HG03442 (cell line): ENCODE measurements around the gene FBXL12.
"Not testable (repeated sequence)": the region's sequence is repeated elsewhere in the genome, so short reads cannot be mapped to it uniquely, and the experiment has no call there.

Source experiments
- ATAC-seq: cut with Tn5 transposase; IDR thresholded peaks from one replicate; pipeline ENCODE4 v1.9.1; 2021; ENCODE audit warnings: mild to moderate bottlenecking, moderate library complexity; ENCODE audit not compliant: unreplicated experiment

The FBXL12 gene

GRCh38 chr19:9842834-9843625 is 24.2 kb upstream of the FBXL12 start:
- ATAC-seq = no peak

GRCh38 chr19:9839415-9839814 is 20.5 kb upstream of the FBXL12 start:
- ATAC-seq = no peak

DNA sequence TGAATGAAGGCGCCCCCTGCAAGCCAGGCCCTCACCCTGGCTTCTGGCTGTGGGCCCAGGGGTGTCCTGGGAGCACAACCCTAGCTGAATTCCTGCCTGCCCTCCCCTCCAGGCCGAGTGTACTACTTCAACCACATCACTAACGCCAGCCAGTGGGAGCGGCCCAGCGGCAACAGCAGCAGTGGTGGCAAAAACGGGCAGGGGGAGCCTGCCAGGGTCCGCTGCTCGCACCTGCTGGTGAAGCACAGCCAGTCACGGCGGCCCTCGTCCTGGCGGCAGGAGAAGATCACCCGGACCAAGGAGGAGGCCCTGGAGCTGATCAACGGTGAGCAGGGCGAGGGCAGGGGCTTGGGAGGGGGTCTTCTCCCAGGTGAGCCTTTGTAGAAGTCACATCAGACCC is 19.4 kb upstream of the FBXL12 start:
- ATAC-seq = no peak

GRCh38 chr19:9836021-9836420 is 17.1 kb upstream of the FBXL12 start:
- ATAC-seq = no peak

- peak; percentile 12 for ATAC-seq
These were observed 16.6 kb upstream of the FBXL12 start for GRCh38 chr19:9835507-9835949.

GRCh38 chr19:9834726-9835506 is 16.0 kb upstream of the FBXL12 start, which contains the start of gene PIN1:
Gene PIN1, plus strand, starts transcription at chr19:9835318. Its CDS starts 27 bp downstream, at chr19:9835345.
- peak; percentile 95 for ATAC-seq

DNA sequence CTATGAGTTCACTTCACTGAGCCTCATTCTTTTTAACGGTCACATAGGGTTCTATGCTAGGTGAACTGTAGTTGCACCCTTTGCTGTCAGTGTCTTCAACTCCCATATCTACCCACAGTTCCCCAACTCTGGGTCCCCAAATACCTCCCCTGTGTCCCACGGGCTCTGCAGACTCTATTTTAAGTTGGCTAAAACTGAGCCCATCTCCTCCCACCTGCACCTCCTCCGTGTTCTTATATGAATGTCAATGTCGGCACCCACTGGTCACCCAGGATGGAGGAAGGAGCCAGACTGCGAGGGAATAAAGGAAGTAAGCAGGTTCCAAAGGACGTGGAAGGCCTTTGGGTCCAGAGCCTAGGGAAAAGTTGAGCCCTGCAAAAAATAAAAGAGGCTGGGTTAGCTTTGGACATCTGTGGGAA is 15.4 kb upstream of the FBXL12 start:
- ATAC-seq = no peak

DNA sequence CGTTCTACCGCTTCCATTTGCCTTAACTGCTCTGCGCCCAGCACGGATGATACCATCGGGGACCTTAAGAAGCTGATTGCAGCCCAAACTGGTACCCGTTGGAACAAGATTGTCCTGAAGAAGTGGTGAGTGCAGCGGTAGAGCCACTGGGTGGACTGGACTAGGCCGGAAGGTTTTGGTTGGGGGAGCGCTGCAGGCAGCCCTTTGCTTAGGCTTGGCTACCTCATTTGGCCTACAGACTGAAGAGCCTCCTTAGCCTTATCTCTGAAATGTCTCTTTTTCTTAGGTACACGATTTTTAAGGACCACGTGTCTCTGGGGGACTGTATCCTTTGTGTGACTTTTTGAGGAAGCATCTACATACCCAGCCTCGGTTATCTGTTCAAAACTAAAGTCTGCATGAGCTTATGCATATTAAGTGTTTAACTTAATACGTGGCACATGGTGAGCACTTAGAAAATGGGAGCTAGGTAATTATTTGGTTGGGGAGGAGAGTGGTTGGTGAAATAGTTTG is 9.7 kb upstream of the FBXL12 start:
- ATAC-seq = no peak

DNA sequence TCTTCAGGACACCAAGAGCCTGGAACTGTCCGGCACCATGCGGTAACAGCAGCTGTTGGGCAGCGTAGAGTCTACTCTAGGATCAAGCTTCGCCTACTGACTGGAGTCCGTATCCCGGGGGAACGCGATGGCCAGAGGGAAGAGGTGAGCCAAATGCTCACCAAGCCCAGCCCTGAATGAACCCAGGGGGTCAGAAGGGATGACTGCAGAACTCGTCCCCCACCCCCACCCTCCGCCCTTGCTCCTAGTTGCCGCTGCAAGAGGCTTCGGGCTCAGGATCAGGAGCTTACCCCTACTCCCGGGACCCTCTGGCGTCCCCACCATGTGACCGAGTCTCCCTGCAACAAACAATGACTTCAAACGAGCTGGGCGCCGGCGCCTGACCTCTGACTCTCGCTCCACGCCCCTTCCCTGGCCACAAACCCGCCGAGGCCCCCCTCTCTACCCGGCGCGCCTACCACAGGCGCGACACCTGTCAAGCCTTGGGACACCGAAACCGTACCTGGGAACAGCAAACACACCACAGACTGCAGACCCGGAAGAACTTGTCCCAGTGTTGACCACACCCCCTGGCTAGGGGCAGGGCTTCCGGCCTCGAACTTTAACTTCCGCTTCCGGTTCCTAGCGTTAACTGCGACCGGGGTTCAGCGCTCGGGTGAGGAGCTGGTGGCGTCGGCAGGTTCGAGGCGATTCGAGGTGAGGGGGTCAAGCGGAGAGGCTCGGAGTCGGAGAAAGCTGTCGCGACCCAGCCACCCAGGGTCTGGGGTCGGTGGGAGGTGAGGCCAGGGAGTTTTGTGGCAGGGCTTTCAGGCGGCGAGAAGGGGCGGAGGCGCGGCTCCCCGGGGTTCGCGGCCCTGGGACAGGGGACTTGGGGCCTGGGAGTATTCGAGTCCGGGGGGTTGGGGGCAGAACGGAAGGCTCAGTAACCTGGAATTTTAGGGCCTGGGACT is 8.7 kb upstream of the FBXL12 start, which contains the start of gene UBL5:
Gene UBL5, plus strand, starts transcription at position 630 of the 950 bp plus-strand sequence. CDS start 420 bp downstream, outside the sequence.
- peak; percentile 89 for ATAC-seq

GRCh38 chr19:9823816-9824215 is 4.9 kb upstream of the FBXL12 start:
- ATAC-seq = no peak

- ATAC-seq = not testable (repeated sequence)
These were observed 1.2 kb upstream of the FBXL12 start for GRCh38 chr19:9820034-9820433.

GRCh38 chr19:9819596-9819909 is 674 bp upstream of the FBXL12 start:
- ATAC-seq = no peak

GRCh38 chr19:9818175-9818733 is 625 bp downstream of the FBXL12 start:
- ATAC-seq = no peak

DNA sequence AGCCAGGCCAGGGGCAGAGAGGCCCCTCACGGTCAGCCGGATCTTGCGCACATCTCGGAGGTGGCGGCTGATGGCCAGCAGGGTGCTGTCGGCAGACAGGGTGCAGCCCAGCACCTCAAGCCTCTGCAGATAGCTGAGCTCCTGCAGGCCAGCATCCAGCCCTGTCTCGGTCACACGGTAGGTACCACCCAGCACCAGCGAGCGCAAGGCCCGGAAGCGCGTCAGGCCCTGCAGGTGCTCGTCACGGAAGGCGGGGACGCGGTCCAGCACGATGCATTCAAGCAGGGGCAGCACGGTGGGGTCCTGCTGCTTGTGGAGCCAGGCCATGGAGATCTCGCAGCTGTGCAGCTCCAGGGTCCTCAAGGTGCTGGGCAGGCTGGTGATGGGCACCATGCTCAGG is 7.7 kb downstream of the FBXL12 start:
- no peak for ATAC-seq

DNA sequence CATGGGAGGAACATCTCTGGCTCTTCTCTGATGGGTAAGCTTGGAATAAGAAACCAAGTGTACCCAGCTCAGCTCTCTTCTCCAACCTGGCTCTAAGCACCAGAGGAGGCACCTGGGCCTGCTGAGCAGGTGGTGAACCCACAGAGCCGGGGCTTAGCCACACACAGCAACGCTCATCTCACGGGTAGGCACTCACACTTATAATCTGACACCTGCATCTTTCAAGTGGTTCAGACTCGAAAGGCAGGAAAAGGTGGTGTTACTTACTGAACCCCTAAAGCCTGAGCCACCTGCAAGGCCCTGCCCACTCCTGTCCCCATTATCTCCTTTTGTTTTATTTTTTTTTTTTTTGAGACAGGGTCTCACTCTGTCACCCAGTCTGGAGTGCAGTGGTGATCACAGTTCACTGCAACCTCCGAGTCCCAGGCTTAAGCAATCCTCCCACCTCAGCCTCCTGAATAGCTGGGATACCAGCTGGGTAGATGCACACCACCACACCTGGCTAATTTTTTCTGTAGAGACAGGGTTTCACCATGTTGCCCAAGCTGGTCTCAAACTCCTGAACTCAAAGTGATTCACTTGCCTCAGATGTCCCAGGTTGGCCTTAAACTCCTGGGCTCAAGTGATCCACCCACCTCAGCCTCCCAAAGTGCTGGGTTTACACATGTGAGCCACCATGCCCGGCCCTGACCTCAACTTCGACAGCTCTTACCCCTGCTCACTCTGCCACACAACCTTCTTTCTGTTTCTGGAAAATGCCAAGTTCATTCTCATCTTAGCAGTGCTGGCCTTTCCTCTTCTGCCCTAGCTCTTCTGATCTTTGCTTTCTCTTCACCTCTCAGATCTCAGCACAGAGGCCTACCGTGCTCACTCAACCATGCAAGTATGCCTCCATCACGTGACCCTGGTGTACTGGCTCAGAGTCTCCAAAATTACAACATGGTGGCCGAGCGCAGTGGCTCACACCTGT is 9.7 kb downstream of the FBXL12 start:
- ATAC-seq = no peak

DNA sequence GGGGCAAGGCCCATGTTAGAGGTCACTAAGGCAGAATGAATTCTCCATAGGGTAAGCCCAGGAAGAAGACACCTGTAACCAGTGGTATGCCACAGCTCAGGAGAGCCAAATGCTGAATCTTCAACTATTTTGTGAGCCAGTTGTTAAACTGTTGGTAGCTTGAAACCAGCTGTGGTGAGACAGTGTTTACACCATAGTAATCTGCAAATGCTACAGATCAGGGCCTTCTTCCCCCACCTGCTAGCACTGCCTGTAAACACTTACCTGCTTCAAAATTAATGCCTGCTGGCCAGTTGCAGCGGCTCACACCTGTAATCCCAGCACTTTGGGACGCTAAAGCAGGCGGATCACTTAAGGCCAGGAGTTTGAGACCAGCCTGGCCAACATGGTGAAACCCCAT is 12.1 kb downstream of the FBXL12 start:
- no peak for ATAC-seq

DNA sequence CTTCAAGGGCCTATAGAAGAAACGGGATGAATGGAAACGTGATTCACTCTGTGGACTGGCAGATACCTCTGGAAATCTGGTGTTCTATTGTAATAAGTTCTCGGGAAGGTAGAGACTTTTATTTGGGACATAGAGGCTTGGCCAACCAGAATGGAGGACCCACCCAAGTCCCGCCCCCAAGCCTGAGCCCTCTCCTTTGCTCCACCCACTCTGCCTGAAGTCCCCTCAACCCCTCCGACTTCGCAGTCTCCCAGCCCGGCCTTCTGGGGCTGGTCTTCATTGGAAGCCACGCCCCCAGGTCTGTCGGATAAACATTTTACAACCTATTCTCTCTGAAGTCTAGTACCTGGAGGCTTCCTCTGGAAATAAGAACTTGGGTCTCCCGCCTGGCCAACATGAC is 16.9 kb downstream of the FBXL12 start:
- ATAC-seq = no peak

DNA sequence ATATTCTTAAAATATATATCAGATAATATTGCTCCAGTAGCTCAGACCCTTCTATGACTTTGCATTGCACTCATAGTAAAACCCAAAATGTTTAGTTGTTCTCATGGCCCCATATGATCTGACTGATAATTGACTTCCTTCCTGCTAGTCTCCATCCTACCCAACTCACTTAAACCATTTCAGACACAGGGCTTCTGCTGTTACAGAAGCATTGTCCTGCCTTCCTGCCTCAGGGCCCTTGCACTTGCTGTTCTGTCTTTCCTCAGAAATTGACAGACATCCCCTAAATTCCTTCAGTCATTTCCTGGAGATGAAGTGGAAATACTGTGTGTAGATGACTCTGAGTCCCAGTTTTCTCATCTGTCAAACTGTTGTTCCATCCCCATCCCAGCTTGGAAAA is 19.7 kb downstream of the FBXL12 start:
- ATAC-seq = no peak

- no peak for ATAC-seq
These were observed 21.0 kb downstream of the FBXL12 start for GRCh38 chr19:9797871-9798270.
